ENCODE data around the gene STIP1. TPM values are rescaled to one million over a fixed set of nuclear protein-coding genes. Genes with fewer than 3 reads are reported as not detected.
A peak's percentile ranks its signal among the peaks of the same experiment; 100 is the strongest.

The STIP1 gene
- total RNA-seq, 1 experiment from 2014 or later, result 557 TPM

DNA sequence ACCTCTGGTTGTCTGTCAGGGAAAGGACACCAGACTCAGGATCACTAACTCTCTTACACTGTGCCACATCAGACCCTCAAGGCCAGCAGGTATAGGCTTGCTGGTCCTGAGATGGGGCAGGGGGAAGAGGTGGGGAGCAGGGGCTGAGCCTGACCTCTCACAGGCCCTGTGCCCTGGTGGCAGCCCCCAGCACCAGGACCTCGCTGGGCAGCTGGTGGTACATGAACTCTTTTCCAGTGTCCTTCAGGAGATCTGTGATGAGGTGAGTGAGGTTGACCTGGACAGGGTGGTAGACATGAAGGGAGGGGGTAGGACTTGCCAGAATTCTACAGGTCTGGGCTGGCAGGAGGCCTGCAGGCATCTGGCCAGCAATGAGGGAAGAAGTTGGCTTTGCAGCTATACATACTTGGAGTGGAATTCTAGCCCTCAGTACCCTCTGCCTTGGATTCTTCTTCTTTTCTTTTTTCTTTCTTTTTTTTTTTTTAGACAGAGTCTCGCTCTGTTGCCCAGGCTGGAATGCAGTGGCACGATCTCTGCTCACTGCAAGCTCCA lies 41.5 kb downstream of the STIP1 start:
- no TSS peak for BruUV-seq (replicated peaks)
- POLR2A ChIA-PET (ENCODE audit: unreplicated experiment), result interaction anchor here (1.2 kb wide), 1 partner anchor 18 kb away, joined by 5 read pairs; no protein-coding TSS in a partner anchor
- Histone ChIP-seq H3K79me2 (ENCODE audit: low read length) (peaks cover 25% of the 10 kb centered on the region), H3K9ac (ENCODE audit: low read length) (no peak overlapping the region), H3K4me3 (ENCODE audit: low read length) (peak overlapping the region; percentile 83), H3K27ac (ENCODE audit: low read length) (no peak overlapping the region), H3K4me2 (ENCODE audit: low read length) (peak overlapping the region; percentile 97), H3K9me2 (replicated peaks; ENCODE audit: low read length) (no peaks in the 10 kb centered on the region), H2AFZ (ENCODE audit: low read length) (no peak overlapping the region), H3K27me3 (ENCODE audit: low read length) (no peaks in the 10 kb centered on the region), H3K36me3 (ENCODE audit: low read depth, low read length) (0 out of 2 replicates have a peak, but pooled peaks cover 3% of the 10 kb centered on the region), H4K20me1 (ENCODE audit: low read length) (no peaks in the 10 kb centered on the region), H3K4me1 (ENCODE audit: insufficient read depth, low read length) (peaks cover 39% of the 10 kb centered on the region), H3K9me3 (ENCODE audit: low read length) (no peaks in the 10 kb centered on the region), H3F3A (ENCODE audit: low read length, unreplicated experiment) (no peaks in the 10 kb centered on the region)
- ATAC-seq, result no peak
- DNase-seq, result peak; percentile 29
- no peak for TF ChIP-seq EZH2 (IDR thresholded peaks at IDR 0.05; ENCODE audit: low read length, unreplicated experiment)
- TF ChIP-seq, protein P1, sequence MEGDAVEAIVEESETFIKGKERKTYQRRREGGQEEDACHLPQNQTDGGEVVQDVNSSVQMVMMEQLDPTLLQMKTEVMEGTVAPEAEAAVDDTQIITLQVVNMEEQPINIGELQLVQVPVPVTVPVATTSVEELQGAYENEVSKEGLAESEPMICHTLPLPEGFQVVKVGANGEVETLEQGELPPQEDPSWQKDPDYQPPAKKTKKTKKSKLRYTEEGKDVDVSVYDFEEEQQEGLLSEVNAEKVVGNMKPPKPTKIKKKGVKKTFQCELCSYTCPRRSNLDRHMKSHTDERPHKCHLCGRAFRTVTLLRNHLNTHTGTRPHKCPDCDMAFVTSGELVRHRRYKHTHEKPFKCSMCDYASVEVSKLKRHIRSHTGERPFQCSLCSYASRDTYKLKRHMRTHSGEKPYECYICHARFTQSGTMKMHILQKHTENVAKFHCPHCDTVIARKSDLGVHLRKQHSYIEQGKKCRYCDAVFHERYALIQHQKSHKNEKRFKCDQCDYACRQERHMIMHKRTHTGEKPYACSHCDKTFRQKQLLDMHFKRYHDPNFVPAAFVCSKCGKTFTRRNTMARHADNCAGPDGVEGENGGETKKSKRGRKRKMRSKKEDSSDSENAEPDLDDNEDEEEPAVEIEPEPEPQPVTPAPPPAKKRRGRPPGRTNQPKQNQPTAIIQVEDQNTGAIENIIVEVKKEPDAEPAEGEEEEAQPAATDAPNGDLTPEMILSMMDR (conservative IDR thresholded peaks at IDR 0.05; ENCODE audit: low read depth, low read length), result no peak
- TF ChIP-seq EZH2phosphoT487 (IDR thresholded peaks at IDR 0.05; ENCODE audit: borderline replicate concordance, low read length), result no peak
- CTCF ChIA-PET, result interaction anchor here (0.9 to 2.0 kb wide), 2 partner anchors 23 to 77 kb away, joined by 3 to 9 read pairs; no protein-coding TSS in a partner anchor
- intact Hi-C loops (cut with micrococcal nuclease), result no loop called here

DNA sequence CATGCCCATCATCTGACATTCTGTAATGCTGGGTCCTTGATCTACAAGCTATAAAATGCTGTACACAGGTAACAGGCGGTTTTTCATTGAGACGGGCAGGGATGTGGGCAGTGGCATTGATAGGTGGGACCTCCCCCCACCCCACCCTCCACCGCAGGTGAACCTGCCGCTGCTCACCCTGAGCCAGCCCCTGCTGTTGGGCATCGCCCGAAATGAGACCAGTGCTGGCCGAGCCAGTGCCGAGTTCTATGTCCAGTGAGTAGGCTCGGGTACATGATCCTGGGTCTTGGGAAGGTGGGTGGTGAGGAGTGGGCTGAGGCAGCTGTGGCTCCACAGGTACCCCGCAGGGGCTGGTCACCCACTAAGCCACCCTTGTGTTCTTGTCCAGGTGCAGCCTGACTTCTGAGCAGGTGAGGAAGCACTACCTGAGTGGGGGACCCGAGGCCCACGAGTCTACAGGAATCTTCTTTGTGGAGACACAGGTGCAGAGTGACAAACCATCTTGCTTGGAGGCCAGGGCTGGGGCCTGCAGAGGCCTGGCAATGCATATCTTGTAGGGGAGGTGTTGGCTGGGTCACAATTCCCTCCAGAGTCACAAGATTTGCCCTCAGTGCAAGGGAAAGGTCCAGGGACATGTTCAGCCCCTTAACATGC lies 43.2 kb downstream of the STIP1 start:
- no TSS peak for BruUV-seq (replicated peaks)
- H3K9me3 ChIP-seq (ENCODE audit: low read length), result no peaks in the 10 kb centered on the region
- no peak overlapping the region for H3K9ac ChIP-seq (ENCODE audit: low read length)
- H3K27me3 ChIP-seq (ENCODE audit: low read length), result no peaks in the 10 kb centered on the region
- H4K20me1 ChIP-seq (ENCODE audit: low read length), result no peaks in the 10 kb centered on the region
- intact Hi-C loops (cut with micrococcal nuclease), result no loop called here
- no peak overlapping the region; the same call in 1 of the 2 replicates for H3K4me2 ChIP-seq (ENCODE audit: low read length)
- no peak overlapping the region for H2AFZ ChIP-seq (ENCODE audit: low read length)
- H3K4me3 ChIP-seq (ENCODE audit: low read length), result no peak overlapping the region
- H3K27ac ChIP-seq (ENCODE audit: low read length), result no peak overlapping the region
- H3K79me2 ChIP-seq (ENCODE audit: low read length), result peaks cover 25% of the 10 kb centered on the region
- CTCF ChIA-PET, result interaction anchor here (1.4 kb wide), 1 partner anchor 25 kb away, joined by 15 read pairs; no protein-coding TSS in a partner anchor
- no peaks in the 10 kb centered on the region for H3F3A ChIP-seq (ENCODE audit: low read length, unreplicated experiment)
- DNase-seq (no peak), ATAC-seq (no peak)
- H3K36me3 ChIP-seq (ENCODE audit: low read depth, low read length), result no peaks in the 10 kb centered on the region
- TF ChIP-seq, protein P1 (conservative IDR thresholded peaks at IDR 0.05; ENCODE audit: low read depth, low read length), result no peak
- no peak for TF ChIP-seq EZH2 (IDR thresholded peaks at IDR 0.05; ENCODE audit: low read length, unreplicated experiment)
- TF ChIP-seq EZH2phosphoT487 (IDR thresholded peaks at IDR 0.05; ENCODE audit: borderline replicate concordance, low read length), result no peak
- peaks cover 41% of the 10 kb centered on the region for H3K4me1 ChIP-seq (ENCODE audit: insufficient read depth, low read length)
- no peaks in the 10 kb centered on the region for H3K9me2 ChIP-seq (replicated peaks; ENCODE audit: low read length)
- POLR2A ChIA-PET (ENCODE audit: unreplicated experiment), result no interaction called here

DNA sequence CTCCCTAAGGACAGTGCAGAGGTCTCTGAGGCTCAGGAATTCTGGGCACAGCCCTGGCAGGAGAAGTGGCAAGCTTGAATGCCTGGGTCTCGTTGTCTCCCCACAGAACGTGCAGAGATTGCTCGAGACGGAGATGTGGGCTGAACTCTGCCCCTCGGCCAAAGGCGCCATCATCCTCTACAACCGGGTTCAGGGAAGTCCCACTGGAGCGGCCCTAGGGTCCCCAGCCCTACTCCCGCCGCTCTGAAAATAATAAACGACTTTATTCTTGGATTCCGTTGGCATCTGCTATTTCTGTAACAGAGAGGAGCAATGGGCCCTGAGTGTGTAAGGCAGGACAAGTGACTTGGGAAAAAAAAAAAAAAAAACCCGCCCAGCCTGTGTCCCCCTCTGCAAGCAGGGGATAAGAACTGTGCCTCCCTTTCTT lies 43.8 kb downstream of the STIP1 start:
- Histone ChIP-seq H3K4me1 (ENCODE audit: insufficient read depth, low read length) (peaks cover 38% of the 10 kb centered on the region), H4K20me1 (ENCODE audit: low read length) (no peaks in the 10 kb centered on the region), H3K79me2 (ENCODE audit: low read length) (peaks cover 25% of the 10 kb centered on the region), H3K4me3 (ENCODE audit: low read length) (peak overlapping the region; percentile 88), H2AFZ (ENCODE audit: low read length) (peak overlapping the region; percentile 84), H3F3A (ENCODE audit: low read length, unreplicated experiment) (no peaks in the 10 kb centered on the region), H3K27ac (ENCODE audit: low read length) (no peak overlapping the region), H3K36me3 (ENCODE audit: low read depth, low read length) (no peaks in the 10 kb centered on the region), H3K9me2 (replicated peaks; ENCODE audit: low read length) (no peaks in the 10 kb centered on the region), H3K9me3 (ENCODE audit: low read length) (no peaks in the 10 kb centered on the region), H3K4me2 (ENCODE audit: low read length) (peak overlapping the region; percentile 85), H3K9ac (ENCODE audit: low read length) (peak overlapping the region; percentile 71), H3K27me3 (ENCODE audit: low read length) (no peaks in the 10 kb centered on the region)
- ATAC-seq, result no peak
- CTCF ChIA-PET, result interaction anchor here (0.6 to 1.4 kb wide), 2 partner anchors 25 to 127 kb away, joined by 3 to 15 read pairs; no protein-coding TSS in a partner anchor
- intact Hi-C loops (cut with micrococcal nuclease), result loop anchor here (5.0 kb wide), 1 partner anchor 42 kb away; the partner anchor contains the start of gene STIP1
- DNase-seq, result no peak
- no TSS peak for BruUV-seq (replicated peaks)
- TF ChIP-seq EZH2phosphoT487 (IDR thresholded peaks at IDR 0.05; ENCODE audit: borderline replicate concordance, low read length) (no peak), EZH2 (IDR thresholded peaks at IDR 0.05; ENCODE audit: low read length, unreplicated experiment) (no peak)
- TF ChIP-seq, protein P1 (conservative IDR thresholded peaks at IDR 0.05; ENCODE audit: low read depth, low read length), result no peak
- POLR2A ChIA-PET (ENCODE audit: unreplicated experiment), result no interaction called here
